ENCODE data around the gene NUDT1.

Gene NUDT1

DNA sequence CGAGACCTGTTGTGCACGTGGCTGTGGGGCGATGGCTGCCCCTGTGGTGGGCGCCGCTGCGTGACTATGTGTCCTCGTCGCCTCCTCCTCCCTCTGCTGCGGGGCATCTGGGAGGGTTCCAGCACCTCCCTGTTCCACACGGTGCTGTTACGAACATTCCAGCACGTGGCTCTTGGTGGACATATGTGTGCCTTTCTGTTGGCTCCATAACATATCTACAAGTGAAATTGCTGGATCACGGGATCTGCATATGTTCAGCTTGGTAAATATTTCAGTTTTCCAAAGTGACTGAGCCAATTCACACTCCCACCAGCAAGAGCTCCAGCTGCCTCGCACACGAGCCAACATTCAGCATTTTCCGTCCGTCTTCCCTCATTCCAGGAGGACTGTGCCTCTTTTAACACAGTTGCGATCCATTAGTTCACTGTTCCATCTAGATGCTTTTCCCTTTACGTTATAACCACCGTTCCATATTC, 47.1 kb downstream of the NUDT1 start:
- no peaks in the 10 kb centered on the region for H3K36me3 ChIP-seq (ENCODE audit: control insufficient read depth in 2 of 2, insufficient read depth in 1 of 2, low read length in 2 of 2)
- H3K9me3 ChIP-seq (ENCODE audit: control insufficient read depth, insufficient read depth, low read depth, low read length) = no peaks in the 10 kb centered on the region
- no peak overlapping the region for H3K27ac ChIP-seq (ENCODE audit: extremely low read depth, low read depth, low read length)
- no peak overlapping the region for H3K4me3 ChIP-seq (ENCODE audit: low read depth, low read length)
- ChIA-PET POLR2A (no interaction called here), CTCF (no interaction called here)
- no peaks in the 10 kb centered on the region for H3K4me1 ChIP-seq (ENCODE audit: control insufficient read depth, insufficient read depth, low read length)
- TF ChIP-seq, protein P1, sequence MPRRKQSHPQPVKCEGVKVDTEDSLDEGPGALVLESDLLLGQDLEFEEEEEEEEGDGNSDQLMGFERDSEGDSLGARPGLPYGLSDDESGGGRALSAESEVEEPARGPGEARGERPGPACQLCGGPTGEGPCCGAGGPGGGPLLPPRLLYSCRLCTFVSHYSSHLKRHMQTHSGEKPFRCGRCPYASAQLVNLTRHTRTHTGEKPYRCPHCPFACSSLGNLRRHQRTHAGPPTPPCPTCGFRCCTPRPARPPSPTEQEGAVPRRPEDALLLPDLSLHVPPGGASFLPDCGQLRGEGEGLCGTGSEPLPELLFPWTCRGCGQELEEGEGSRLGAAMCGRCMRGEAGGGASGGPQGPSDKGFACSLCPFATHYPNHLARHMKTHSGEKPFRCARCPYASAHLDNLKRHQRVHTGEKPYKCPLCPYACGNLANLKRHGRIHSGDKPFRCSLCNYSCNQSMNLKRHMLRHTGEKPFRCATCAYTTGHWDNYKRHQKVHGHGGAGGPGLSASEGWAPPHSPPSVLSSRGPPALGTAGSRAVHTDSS (tag by site-specific recombination; IDR thresholded peaks at IDR 0.05) = no peak
- TF ChIP-seq ZNF600 (tag by site-specific recombination; IDR thresholded peaks at IDR 0.05) = peak; percentile 58; the same call in 1 of the 2 replicates

DNA sequence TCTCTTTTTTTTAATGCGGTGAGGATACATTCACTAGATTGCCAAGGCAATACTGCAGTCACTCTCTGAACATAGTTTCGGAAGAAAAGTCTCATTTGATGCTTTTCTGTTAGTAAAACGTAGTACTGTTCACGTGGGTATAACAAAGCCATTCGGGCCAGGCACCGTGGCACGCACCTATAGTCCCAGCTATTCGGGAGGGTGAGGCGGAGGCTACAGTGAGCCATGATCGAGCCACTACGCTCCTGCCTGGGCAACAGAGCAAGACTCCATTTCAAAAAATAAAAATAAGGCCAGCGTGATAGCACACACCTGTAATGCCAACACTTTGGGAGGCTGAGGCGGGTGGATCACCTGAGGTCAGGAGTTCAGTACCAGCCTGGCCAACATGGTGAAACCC, 47.6 kb downstream of the NUDT1 start:
- Histone ChIP-seq H3K27ac (ENCODE audit: extremely low read depth, low read depth, low read length) (no peak overlapping the region), H3K36me3 (ENCODE audit: control insufficient read depth in 2 of 2, insufficient read depth in 1 of 2, low read length in 2 of 2) (no peaks in the 10 kb centered on the region), H3K4me3 (ENCODE audit: low read depth, low read length) (no peak overlapping the region), H3K9me3 (ENCODE audit: control insufficient read depth, insufficient read depth, low read depth, low read length) (no peaks in the 10 kb centered on the region), H3K4me1 (ENCODE audit: control insufficient read depth, insufficient read depth, low read length) (no peaks in the 10 kb centered on the region)
- TF ChIP-seq PRDM1 (tag by site-specific recombination; IDR thresholded peaks at IDR 0.05) (no peak), ZNF404 (tag by site-specific recombination; IDR thresholded peaks at IDR 0.05) (no peak), ZNF391 (tag by site-specific recombination; IDR thresholded peaks at IDR 0.05; ENCODE audit: borderline replicate concordance, low read depth) (no peak), ZNF138 (tag by site-specific recombination; IDR thresholded peaks at IDR 0.05; ENCODE audit: borderline replicate concordance) (no peak), ZNF155 (tag by site-specific recombination; IDR thresholded peaks at IDR 0.05) (no peak), ZNF530 (tag by site-specific recombination; IDR thresholded peaks at IDR 0.05; ENCODE audit: low read depth) (no peak), ZNF274 (IDR thresholded peaks at IDR 0.05; ENCODE audit: low read length) (no peak), ZNF274 (tag by site-specific recombination; IDR thresholded peaks at IDR 0.05; ENCODE audit: borderline replicate concordance) (no peak), ZNF24 (tag by site-specific recombination; IDR thresholded peaks at IDR 0.05) (no peak), ZNF416 (tag by site-specific recombination; IDR thresholded peaks at IDR 0.05) (no peak), ZNF121 (tag by site-specific recombination; IDR thresholded peaks at IDR 0.05) (no peak), ZNF600 (tag by site-specific recombination; IDR thresholded peaks at IDR 0.05) (no peak), ZNF214 (tag by site-specific recombination; IDR thresholded peaks at IDR 0.05; ENCODE audit: borderline replicate concordance) (no peak)
- TF ChIP-seq, protein P2, sequence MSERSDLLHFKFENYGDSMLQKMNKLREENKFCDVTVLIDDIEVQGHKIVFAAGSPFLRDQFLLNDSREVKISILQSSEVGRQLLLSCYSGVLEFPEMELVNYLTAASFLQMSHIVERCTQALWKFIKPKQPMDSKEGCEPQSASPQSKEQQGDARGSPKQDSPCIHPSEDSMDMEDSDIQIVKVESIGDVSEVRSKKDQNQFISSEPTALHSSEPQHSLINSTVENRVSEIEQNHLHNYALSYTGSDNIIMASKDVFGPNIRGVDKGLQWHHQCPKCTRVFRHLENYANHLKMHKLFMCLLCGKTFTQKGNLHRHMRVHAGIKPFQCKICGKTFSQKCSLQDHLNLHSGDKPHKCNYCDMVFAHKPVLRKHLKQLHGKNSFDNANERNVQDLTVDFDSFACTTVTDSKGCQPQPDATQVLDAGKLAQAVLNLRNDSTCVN (tag by site-specific recombination; optimal IDR thresholded peaks at IDR 0.05) = no peak
- POLR2A ChIA-PET = no interaction called here
- CTCF ChIA-PET = no interaction called here

DNA sequence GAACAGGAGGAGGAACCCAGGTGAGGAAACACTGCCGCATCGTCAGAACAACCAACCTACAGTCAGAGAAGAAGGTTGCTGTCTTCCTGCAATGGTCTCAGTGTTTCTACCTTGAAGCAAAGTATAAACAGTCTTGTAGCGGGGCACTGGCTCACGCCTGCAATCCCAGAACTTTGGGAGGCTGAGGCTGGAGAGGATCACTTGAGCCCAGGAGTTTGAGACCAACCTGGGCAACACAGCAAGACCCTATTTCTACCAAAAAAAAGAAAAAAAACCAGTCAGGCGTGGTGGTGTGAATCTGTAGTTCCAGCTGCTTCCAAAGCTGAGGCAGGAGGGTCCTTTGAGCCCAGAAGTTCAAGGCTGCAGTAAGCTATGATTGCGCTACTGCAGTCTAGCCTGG, 48.9 kb downstream of the NUDT1 start:
- ChIA-PET POLR2A (no interaction called here), CTCF (interaction anchor here (0.6 kb wide), 1 partner anchor 10 kb away, joined by 6 read pairs; no protein-coding TSS in a partner anchor)
- H3K36me3 ChIP-seq (ENCODE audit: control insufficient read depth in 2 of 2, insufficient read depth in 1 of 2, low read length in 2 of 2) = no peaks in the 10 kb centered on the region
- no peaks in the 10 kb centered on the region for H3K9me3 ChIP-seq (ENCODE audit: control insufficient read depth, insufficient read depth, low read depth, low read length)
- no peak overlapping the region for H3K27ac ChIP-seq (ENCODE audit: extremely low read depth, low read depth, low read length)
- no peak overlapping the region for H3K4me3 ChIP-seq (ENCODE audit: low read depth, low read length)
- H3K4me1 ChIP-seq (ENCODE audit: control insufficient read depth, insufficient read depth, low read length) = no peaks in the 10 kb centered on the region
- TF ChIP-seq ZNF792 (tag by site-specific recombination; IDR thresholded peaks at IDR 0.05) (no peak), ZNF292 (tag by site-specific recombination; IDR thresholded peaks at IDR 0.05; ENCODE audit: borderline replicate concordance, low read depth) (no peak), ZNF350 (tag by site-specific recombination; IDR thresholded peaks at IDR 0.05) (no peak), ZNF501 (tag by site-specific recombination; IDR thresholded peaks at IDR 0.05) (no peak), ZFHX2 (tag by site-specific recombination; conservative IDR thresholded peaks at IDR 0.05) (no peak), ZNF610 (tag by site-specific recombination; IDR thresholded peaks at IDR 0.05; ENCODE audit: borderline replicate concordance) (no peak), ZNF175 (tag by site-specific recombination; IDR thresholded peaks at IDR 0.05) (no peak), ZBTB48 (tag by site-specific recombination; IDR thresholded peaks at IDR 0.05) (no peak), ZNF558 (tag by site-specific recombination; IDR thresholded peaks at IDR 0.05) (no peak), ZNF391 (tag by site-specific recombination; IDR thresholded peaks at IDR 0.05; ENCODE audit: borderline replicate concordance, low read depth) (no peak), ZNF654 (tag by site-specific recombination; IDR thresholded peaks at IDR 0.05; ENCODE audit: low read depth) (no peak), RBAK (tag by site-specific recombination; IDR thresholded peaks at IDR 0.05) (no peak), MEIS1 (CRISPR knock-in tag; IDR thresholded peaks at IDR 0.05; ENCODE audit: borderline replicate concordance) (no peak)
- TF ChIP-seq, protein P3, sequence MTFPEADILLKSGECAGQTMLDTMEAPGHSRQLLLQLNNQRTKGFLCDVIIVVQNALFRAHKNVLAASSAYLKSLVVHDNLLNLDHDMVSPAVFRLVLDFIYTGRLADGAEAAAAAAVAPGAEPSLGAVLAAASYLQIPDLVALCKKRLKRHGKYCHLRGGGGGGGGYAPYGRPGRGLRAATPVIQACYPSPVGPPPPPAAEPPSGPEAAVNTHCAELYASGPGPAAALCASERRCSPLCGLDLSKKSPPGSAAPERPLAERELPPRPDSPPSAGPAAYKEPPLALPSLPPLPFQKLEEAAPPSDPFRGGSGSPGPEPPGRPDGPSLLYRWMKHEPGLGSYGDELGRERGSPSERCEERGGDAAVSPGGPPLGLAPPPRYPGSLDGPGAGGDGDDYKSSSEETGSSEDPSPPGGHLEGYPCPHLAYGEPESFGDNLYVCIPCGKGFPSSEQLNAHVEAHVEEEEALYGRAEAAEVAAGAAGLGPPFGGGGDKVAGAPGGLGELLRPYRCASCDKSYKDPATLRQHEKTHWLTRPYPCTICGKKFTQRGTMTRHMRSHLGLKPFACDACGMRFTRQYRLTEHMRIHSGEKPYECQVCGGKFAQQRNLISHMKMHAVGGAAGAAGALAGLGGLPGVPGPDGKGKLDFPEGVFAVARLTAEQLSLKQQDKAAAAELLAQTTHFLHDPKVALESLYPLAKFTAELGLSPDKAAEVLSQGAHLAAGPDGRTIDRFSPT (tag by site-specific recombination; IDR thresholded peaks at IDR 0.05) = no peak

All from HEK293 (cell line).